ENCODE data around the gene KRTAP10-8. TPM values are rescaled to one million over a fixed set of nuclear protein-coding genes. Genes with fewer than 3 reads are reported as not detected.
"Not testable (repeated sequence)": the region's sequence is repeated elsewhere in the genome, so short reads cannot be mapped to it uniquely, and the experiment has no call there.

Gene KRTAP10-8
- total RNA-seq, 1 donor from 2014 or later: not detected

DNA sequence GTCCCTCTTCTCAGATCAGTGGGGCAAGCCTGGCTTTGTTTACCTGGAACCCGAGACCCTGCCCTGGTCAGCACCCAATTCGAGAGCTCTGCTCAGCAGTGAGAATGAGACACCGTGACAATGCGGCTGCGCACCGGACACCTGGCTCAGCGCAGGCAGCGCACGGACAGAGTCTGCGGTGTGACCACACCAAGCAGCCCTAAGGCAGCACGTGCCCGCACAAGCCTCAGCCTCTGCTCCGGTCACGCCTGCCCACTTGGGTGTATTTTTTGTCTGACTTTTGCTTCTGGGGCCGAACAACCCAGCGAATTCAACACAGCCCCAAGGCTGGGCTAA lies 4.7 kb downstream of the KRTAP10-8 start:
- no peak for DNase-seq (ENCODE audit: low read depth)

DNA sequence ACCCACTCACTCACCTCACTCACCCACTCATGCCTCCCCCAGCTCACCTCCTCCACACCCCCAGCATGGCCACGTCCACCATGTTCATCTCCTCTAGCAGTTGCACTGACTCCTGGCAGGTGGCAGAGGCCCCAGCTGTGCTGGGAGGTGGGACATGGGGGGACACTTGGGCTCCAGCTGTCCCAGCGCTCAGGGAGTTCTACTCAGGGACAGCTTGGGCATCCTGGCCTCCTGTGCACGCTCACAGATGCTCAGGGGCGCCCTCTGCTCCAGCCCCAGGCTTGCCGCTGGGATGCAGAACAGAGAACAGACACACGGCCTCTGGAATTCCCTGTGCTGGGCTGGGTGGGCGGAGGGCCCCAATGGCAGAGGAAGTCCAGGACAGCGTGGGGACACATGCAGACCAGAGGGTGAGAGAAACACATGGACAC lies 5.2 kb downstream of the KRTAP10-8 start:
- no peak for DNase-seq (ENCODE audit: low read depth)

DNA sequence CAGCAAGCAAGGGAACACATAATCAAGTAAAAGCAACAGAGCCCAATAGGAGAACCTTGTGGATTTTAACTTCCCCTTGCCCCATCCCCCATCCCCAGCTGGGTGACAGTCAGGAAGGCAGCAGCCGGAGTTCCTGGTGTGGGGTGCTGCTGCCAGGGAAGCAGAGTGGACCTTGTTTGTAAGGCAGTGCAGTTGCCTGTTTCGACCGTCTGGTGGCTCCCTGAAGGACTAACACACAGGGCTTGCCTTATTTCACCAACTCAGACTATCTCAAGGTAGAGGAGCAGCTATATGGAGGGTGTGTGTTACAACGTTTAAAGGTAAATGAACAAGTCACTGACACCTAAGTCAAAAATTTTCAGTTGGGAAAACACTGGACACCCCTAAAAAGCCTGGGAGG lies 6.6 kb downstream of the KRTAP10-8 start:
- DNase-seq (ENCODE audit: low read depth): no peak

DNA sequence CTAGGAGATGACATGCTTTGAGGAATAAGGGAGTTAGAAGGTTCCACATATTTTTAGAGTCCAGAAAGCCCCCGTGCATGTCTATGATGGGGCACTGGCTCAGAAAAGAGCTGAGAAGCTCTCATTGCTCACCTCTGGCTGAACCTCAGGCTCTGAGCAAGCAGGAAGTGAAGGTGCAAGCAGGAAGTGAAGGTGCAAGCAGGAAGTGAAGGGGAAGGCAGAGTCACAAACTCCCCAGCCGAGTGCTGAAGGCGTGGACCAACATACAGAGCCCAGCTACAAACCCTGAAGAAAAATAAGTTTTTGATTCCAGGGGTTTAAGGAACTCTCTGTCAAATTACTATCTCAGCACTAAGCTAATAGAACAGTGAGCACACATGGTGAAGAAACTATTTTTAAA lies 7.0 kb downstream of the KRTAP10-8 start:
- no peak for DNase-seq (ENCODE audit: low read depth)

DNA sequence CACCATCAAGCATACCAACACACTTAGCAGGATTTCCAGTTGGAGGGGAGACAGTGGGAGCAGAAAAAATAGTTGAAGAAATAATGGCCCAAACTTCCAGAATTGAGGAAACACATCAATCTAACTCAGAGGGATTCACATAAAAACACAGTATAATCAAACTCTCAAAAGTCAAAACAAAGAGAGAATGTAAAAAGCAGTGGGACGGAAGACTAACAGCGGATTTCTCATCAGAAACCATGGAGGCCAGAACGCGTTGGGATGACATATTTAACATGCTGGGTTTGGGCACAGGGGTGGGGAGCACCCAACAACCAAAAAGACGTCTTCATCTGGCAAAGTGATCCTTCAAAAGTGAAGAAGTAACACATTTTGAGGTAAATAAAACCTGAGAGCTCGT lies 8.0 kb downstream of the KRTAP10-8 start:
- DNase-seq (ENCODE audit: low read depth): no peak

DNA sequence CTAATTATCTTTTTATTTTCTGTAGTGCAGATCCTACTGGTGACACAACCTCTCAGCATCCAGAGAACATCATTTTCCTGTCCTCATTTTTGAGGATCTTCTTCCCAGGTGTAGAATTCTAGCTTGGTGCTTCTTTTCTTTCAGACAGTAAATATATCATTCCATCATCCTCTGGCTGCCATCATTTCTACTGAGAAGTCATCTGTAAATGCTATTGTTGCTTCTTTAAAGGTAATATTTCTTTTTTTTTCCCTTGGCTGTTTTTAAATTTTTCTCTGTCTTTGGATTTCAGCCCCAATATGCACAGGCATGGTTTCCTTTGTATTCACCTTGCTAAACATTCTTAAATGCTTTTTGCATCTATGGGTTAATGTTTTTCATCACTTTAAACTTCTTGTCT lies 11.7 kb downstream of the KRTAP10-8 start:
- DNase-seq (ENCODE audit: low read depth): no peak

DNA sequence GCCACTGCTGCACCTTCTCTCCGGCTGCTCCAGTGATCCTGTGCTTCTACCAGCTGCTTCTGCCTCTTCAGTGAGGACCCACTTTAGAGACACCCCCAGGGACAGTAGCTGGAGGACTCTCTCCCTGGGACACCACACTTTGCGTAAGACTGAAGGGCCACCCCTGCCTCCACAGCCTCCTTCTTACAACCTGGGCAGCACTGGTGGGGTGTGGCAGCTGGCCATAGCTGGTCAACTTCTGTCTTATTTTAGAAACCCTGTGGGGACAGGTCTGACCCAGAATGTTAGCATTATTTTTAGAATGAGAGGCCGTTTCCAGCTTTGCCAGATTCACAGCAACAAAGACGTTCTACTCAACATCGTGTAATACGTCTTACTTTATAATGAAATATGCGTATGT lies 13.9 kb downstream of the KRTAP10-8 start:
- no peak for DNase-seq (ENCODE audit: low read depth)

DNA sequence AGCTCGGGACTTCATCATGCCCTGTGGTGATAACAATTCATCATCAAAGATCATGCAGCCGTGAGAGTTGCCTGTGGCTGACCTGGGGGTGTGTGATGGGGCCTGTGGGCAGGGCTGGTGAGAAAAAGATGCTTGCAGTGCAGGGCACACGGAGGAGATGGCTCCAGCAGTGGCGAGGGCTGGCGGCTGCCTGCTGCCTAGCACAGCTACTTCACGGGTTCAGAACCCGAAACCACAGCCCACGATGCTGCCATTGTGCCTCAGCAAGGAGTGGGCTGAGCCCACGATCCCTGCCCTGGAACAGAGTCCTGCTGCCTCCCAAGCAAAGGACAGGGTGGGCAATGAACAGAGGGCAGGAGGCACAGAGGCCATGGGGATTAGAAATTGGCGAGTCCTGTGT lies 14.4 kb downstream of the KRTAP10-8 start:
- DNase-seq (ENCODE audit: low read depth): no peak

DNA sequence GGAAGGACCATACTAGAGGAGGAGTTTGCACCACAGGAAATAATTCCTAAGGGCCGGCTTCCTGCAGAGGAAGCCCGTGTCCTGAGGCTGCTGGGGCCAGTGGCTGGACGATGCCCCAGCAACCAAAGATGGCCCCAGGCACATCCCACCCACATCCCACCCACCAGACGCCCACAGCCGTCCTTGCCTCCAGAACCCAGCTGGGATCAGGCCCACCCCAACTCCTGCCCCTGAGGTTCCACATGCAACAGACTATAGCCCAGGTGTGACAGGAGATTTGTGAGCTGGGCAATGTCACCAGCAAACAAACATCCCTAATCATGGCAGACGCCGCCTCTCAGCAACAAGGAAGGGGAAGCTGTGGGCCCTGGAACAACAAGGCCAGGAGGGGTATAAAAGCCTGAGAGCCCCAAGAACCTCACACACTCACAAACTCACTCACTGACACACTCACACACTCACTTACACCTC lies 14.8 kb downstream of the KRTAP10-8 start, which contains the start of gene KRTAP10-9:
Gene KRTAP10-9, plus strand, starts transcription at position 421 of the 471 bp plus-strand sequence. CDS start 79 bp downstream, outside the sequence.
- DNase-seq (ENCODE audit: low read depth): no peak

DNA sequence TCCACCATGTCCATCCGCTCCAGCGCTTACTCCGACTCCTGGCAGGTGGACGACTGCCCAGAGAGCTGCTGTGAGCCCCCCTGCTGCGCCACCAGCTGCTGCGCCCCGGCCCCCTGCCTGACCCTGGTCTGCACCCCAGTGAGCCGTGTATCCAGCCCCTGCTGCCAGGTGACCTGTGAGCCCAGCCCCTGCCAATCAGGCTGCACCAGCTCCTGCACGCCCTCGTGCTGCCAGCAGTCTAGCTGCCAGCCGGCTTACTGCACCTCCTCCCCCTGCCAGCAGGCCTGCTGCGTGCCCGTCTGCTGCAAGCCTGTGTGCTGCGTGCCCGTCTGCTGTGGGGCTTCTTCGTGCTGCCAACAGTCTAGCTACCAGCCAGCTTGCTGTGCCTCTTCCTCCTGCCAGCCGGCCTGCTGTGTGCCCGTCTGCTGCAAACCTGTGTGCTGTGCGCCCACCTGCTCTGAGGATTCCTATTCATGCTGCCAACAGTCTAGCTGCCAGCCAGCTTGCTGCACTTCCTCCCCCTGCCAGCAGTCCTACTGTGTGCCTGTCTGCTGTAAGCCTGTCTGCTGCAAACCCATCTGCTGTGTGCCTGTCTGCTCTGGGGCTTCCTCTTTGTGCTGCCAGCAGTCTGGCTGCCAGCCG lies 15.4 kb downstream of the KRTAP10-8 start:
- not testable (repeated sequence) for DNase-seq (ENCODE audit: low read depth)

DNA sequence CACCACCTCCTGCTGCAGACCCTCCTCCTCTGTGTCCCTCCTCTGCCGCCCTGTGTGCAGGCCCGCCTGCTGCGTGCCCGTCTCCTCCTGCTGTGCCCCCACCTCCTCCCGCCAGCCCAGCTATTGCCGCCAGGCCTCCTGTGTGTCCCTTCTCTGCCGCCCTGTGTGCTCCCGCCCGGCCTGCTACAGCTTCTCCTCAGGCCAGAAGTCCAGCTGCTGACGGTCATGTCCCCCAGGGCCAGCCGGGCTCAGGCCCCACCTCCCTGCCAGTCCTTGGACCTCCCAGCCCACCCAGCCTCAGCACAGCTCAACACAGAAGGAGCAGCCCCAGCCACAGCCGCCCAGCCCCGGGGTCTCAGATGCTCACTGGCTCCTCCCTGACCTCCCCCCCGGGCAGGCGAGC lies 16.0 kb downstream of the KRTAP10-8 start:
- not testable (repeated sequence) for DNase-seq (ENCODE audit: low read depth)

DNA sequence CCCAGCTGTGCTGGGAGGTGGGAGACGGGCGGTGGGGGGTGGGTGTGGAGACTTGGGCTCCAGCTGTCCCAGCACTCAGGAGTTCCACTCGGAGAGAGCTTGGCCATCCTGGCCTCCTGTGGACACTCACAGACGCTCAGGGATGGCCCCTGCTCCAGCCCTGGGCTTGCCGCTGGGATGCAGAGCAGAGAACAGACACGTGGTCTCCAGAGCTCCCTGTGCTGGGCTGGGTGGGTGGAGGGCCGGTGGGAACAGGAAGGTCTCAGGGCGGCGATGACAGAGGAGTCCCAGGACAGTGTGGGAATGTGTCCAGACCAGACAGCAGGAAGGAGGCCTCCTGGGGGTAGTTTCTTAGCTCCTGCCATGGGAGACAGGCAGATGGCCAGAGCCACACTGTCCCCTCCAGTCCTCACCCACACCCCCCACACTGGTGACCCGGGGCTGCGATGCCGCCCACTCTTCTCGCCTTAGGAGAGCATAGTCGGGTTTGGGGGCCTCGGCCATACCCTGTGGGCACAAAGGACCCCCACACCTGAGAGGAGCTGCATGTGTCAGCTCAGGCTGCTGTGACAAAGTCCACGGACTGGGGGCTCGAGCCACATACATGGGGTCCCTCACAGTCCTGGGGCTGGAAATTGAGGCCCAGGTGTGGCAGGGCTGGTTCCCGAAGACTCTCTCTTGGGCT lies 17.0 kb downstream of the KRTAP10-8 start:
- no peak for DNase-seq (ENCODE audit: low read depth)

DNA sequence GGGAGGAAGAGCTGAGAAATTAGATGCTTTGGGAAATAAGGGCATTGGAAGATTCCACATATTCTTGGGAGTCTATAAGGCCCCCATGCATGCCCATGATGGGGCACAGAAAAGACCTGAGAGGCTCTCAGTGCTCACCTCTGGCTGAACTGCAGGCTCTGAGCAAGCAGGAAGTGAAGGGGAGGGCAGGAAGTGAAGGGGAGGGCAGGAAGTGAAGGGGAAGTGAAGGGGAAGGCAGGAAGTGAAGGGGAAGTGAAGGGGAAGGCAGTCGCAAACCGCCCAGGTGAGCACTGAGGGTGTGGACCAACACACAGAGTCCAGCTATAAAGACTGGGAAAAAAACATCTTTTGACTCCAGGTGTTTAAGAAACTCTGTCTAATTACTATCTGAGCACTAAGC lies 18.6 kb downstream of the KRTAP10-8 start:
- DNase-seq (ENCODE audit: low read depth): no peak

DNA sequence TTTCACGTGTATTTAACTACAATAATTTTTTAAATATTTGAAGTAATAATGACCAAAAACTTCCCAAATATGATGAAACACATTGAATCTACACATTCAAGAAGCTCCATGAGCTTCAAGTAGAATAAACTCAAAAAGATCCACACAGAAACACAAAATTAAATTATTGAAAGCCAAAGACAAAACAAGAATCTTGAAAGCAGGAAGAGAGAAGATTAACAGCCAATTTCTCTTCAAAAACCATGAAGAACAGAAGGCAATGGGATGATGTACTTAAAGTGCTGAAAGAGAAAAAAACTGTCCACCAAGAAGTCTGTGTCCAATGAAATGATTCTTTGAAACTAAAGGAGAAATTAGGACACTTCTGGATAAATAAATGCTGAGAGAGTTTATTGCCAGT lies 20.2 kb downstream of the KRTAP10-8 start:
- DNase-seq (ENCODE audit: low read depth): no peak

DNA sequence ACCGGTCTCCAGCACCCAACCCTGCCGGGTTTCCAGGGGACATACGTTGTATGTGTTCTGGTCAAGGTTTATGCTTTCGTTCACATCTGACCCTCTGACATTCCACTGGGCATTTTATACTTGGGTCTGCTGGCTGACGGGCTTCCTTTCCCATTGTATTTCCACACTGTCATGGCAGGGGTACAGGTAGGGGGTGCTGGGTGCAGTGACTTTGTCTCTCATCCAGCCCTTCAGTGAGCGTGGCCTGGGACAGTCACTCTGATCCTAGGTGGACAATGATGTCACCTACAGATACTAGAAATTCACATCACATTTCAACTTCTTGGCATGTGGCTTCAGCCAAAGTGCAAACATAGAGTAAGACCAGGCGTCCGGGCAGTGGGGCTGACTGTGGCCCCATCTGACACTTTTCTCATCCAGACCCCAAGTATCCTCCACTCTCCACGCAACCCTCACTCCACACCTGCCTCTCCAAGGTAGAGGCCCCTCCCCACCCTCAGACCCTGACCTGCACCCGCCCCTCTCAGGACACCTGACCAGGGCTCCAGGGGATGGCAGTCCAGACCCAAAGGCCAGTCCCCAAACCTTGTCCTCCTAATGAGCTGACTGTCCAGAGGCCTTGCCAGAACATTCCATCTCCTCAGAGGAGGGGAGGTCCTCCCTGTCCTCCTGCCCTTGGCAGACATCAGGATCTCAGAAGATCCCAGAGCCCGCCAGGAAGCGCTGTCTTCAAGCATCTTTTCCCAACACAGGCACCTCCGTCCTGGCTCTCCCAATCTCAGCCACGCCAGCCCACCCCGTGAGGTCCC lies 24.5 kb downstream of the KRTAP10-8 start:
- DNase-seq (ENCODE audit: low read depth): no peak

DNA sequence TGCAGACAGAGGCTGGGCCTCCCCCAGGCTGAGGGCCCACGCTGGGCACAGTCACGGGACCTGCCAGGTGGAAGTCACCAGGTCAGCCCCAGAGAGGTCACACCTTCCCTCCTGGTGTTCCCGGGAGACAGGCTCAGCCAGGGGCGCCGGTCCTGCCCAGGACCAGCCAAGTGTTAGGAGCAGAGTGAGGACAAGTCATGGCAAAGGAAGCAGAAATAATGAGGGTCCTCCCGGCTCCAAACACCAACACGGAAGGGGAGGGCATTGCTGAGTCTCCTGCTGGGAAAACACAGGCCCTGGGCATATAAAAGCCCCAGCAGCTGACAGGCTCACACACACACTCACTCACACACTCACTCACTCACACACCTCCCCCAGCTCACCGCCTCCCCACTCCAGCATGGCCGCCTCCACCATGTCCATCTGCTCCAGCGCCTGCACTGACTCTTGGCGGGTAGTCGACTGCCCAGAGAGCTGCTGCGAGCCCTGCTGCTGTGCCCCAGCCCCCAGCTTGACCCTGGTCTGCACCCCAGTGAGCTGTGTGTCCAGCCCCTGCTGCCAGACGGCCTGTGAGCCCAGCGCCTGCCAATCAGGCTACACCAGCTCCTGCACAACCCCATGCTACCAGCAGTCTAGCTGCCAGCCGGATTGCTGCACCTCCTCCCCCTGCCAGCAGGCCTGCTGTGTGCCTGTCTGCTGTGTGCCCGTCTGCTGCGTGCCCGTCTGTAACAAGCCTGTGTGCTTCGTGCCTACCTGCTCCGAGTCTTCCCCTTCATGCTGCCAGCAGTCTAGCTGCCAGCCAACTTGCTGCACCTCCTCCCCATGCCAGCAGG lies 25.4 kb downstream of the KRTAP10-8 start, which contains the start of gene KRTAP10-10:
Gene KRTAP10-10, plus strand, starts transcription at position 339 of the 833 bp plus-strand sequence. Its CDS starts 62 bp downstream, at position 401.
- peak; percentile 7 for DNase-seq (ENCODE audit: low read depth)

DNA sequence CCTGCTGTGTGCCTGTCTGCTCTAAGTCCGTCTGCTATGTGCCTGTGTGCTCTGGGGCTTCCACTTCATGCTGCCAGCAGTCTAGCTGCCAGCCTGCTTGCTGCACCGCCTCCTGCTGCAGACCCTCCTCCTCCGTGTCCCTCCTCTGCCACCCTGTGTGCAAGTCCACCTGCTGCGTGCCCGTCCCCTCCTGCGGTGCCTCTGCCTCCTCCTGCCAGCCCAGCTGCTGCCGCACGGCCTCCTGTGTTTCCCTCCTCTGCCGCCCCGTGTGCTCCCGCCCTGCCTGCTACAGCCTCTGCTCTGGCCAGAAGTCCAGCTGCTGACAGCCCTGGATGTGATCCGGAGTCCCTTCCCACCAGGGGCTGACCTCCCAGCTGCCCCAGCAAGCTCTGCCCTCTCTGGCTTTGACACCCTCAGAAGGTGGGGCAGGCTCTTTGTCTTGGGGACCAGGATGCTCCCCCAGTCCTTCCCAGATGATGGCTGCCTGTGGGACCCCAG lies 26.0 kb downstream of the KRTAP10-8 start:
- not testable (repeated sequence) for DNase-seq (ENCODE audit: low read depth)

DNA sequence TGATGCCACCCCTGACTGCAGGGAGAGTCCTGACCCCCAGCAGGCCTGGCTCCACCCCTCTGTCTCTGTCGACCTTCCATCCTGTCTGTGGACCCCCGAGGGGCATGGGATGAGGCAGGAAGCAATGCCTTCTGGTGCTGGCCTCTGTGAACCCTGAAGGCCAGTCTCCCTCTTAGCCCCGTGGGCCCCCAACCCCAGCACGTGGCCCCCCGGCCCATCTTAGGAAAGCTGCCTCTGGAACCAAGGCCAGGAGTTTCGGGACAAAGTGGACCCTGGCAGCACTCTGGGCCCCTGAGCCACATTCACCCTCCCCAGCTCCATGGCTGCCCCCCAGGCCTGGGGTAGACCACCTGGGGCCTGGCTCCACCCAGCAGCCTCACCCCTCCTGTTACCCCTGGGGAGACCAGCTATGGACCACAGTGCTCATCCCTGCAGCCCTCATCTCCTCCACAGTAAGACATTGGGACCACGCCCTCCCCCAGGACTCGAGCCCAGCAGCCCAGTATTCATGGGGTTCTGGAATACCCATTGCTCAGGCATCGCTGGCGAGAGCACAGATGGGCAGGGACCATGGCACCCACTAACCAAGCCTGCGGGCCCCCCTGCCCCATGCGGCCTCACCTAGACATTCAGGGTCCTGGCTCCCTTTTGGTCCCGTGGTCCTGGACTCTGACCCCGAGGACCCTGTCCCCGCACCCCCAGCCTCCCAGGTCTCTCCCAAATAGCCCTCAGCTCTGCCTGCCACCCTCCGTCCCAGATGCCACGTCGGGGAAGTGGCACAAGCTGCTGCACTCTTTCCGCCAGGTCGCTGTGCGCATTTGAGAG lies 26.8 kb downstream of the KRTAP10-8 start:
- DNase-seq (ENCODE audit: low read depth): not testable (repeated sequence)

DNA sequence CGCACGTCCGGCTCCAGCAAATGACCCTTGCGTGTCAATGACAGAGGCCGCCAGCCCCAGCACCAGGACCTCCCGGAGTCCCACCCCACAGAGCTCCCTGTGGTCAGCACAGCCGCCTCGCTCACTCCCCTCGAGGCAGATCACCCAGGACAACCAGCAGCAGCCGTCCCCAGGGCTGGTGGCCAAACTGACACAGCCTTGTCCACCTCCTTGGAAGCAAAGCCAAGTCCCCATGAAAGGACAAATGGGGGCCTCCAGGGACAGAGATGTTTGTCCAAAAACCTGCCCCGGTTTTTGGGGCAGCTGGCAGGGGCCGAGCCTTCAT lies 27.4 kb downstream of the KRTAP10-8 start:
- no peak for DNase-seq (ENCODE audit: low read depth)

DNA sequence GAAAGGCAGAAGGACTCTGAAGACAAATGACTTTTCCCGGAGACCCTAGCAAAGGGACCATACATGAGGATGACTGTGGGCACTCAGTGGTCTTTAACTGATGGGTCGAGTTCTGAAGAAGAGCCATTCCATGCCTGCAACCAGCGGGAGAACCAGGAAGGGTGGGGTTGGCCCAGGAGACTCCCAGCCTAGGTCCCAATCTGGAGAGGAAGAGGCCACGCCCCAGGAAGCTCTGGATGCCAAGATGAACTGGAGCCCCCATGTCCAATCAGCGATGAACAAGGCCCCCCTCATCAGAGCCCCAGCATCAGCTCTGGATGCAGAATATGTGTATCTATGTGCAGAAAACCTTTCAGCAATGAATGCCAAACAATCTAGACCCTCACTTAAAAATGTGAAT lies 28.9 kb downstream of the KRTAP10-8 start:
- DNase-seq (ENCODE audit: low read depth): no peak
